ENCODE data around the gene MYD88.

DNA sequence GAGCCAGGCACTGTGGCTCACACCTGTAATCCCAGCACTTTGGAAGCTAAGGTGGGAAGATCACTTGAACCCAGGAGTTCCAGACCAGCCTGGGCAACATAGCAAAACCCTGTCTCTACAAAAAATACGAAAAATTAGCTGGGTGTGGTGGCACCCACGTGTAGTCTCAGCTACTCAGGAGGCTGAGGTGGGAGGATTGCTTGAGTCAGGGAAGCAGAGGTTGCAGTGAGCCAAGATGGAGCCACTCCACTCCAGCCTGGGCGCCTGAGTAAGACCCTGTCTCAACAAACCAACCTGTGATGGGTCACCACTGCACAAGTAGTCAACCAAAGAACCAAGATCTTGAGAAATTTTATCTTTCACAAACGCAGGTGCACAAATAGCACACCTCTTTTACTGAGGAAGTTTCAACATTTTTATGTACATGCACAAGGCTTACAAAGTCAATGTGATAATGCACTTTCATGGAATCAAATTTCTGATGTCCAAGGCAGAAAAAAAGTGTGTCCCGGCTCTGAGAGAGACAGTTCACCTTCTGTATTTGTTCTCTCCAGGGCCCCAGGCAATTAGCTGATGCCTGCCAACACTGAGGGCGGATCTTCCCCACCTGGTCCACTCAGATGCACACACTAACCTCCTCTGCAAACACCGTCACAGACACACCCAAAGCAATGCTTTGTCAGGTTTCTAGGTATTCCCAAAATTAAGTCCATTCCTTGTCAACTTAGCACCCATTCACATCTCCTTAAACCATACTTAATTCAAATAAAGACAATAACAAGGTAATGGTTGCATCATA is 13.9 kb upstream of the MYD88 start:
- TF ChIP-seq, protein P1, sequence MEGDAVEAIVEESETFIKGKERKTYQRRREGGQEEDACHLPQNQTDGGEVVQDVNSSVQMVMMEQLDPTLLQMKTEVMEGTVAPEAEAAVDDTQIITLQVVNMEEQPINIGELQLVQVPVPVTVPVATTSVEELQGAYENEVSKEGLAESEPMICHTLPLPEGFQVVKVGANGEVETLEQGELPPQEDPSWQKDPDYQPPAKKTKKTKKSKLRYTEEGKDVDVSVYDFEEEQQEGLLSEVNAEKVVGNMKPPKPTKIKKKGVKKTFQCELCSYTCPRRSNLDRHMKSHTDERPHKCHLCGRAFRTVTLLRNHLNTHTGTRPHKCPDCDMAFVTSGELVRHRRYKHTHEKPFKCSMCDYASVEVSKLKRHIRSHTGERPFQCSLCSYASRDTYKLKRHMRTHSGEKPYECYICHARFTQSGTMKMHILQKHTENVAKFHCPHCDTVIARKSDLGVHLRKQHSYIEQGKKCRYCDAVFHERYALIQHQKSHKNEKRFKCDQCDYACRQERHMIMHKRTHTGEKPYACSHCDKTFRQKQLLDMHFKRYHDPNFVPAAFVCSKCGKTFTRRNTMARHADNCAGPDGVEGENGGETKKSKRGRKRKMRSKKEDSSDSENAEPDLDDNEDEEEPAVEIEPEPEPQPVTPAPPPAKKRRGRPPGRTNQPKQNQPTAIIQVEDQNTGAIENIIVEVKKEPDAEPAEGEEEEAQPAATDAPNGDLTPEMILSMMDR (IDR thresholded peaks at IDR 0.05) = no peak
- no peak for TF ChIP-seq POLR2AphosphoS5 (IDR thresholded peaks at IDR 0.05; ENCODE audit: low read depth, low read length)
